HEK293T (cell line): ENCODE measurements around the gene NFIA.

ENCODE experiments used
- CTCF ChIA-PET: fragments of 350-600 bp; formaldehyde crosslinking; extraction: SDS; loops from one replicate; lab custom pipeline; 2021; ENCODE audit warnings: antibody characterized with exemption, inconsistent platforms; lab: Yijun Ruan, JAX
- POLR2A ChIA-PET: fragments of 350-600 bp; formaldehyde crosslinking; extraction: SDS; loops from one replicate; lab custom pipeline; 2020; ENCODE audit warnings: antibody characterized with exemption, inconsistent platforms; lab: Yijun Ruan, JAX
- DNase-seq: peaks from one replicate; pipeline ENCODE4 v3.0.0; 2012; ENCODE audit warnings: mixed read lengths; ENCODE audit errors: extremely low spot score
- ARNT ChIP-seq: fragments of 450-650 bp; IDR thresholded peaks from 2 replicates; pipeline ENCODE4 v1.6.1; 2017; ENCODE audit warnings: mild to moderate bottlenecking
- BHLHE40 ChIP-seq: fragments of 450-650 bp; IDR thresholded peaks from 2 replicates; pipeline ENCODE4 v1.6.1; 2016; ENCODE audit warnings: mild to moderate bottlenecking, moderate library complexity, borderline replicate concordance
- CTBP1 ChIP-seq: fragments of 450-650 bp; IDR thresholded peaks from 2 replicates; pipeline ENCODE4 v1.6.1; 2016; ENCODE audit warnings: borderline replicate concordance
- ELF4 ChIP-seq: fragments of 450-650 bp; IDR thresholded peaks from 2 replicates; pipeline ENCODE4 v1.6.1; 2017; ENCODE audit warnings: antibody characterized with exemption
- FOXA1 ChIP-seq: fragments of 450-650 bp; IDR thresholded peaks from 2 replicates; pipeline ENCODE4 v1.6.1; 2016; ENCODE audit warnings: mild to moderate bottlenecking
- FOXK2 ChIP-seq: fragments of 450-650 bp; IDR thresholded peaks from 2 replicates; pipeline ENCODE4 v1.6.1; 2016; ENCODE audit warnings: mild to moderate bottlenecking
- FOXM1 ChIP-seq: fragments of 450-650 bp; IDR thresholded peaks from 2 replicates; pipeline ENCODE4 v1.6.1; 2017; ENCODE audit warnings: mild to moderate bottlenecking, borderline replicate concordance
- HDGF ChIP-seq: fragments of 450-650 bp; IDR thresholded peaks from 2 replicates; pipeline ENCODE4 v1.6.1; 2017; ENCODE audit warnings: antibody characterized with exemption, borderline replicate concordance
- L3MBTL2 ChIP-seq: fragments of 450-650 bp; conservative IDR thresholded peaks from 2 replicates; pipeline ENCODE4 v1.6.1; 2016; ENCODE audit warnings: mild to moderate bottlenecking
- LEF1 ChIP-seq: fragments of 450-650 bp; IDR thresholded peaks from 2 replicates; pipeline ENCODE4 v1.6.1; 2017; ENCODE audit warnings: mild to moderate bottlenecking, borderline replicate concordance
- NFRKB ChIP-seq: fragments of 450-650 bp; IDR thresholded peaks from 2 replicates; pipeline ENCODE4 v1.6.1; 2016; ENCODE audit warnings: mild to moderate bottlenecking, moderate library complexity
- PKNOX1 ChIP-seq: fragments of 450-650 bp; IDR thresholded peaks from 2 replicates; pipeline ENCODE4 v1.6.1; 2016
- SP1 ChIP-seq: fragments of 450-650 bp; IDR thresholded peaks from 2 replicates; pipeline ENCODE4 v1.6.1; 2017
- SUZ12 ChIP-seq: fragments of 450-650 bp; IDR thresholded peaks from 2 replicates; pipeline ENCODE4 v1.6.1; 2016; ENCODE audit warnings: mild to moderate bottlenecking
- TARDBP ChIP-seq: fragments of 450-650 bp; IDR thresholded peaks from 2 replicates; pipeline ENCODE4 v1.6.1; 2016
- ZNF384 ChIP-seq: fragments of 450-650 bp; IDR thresholded peaks from 2 replicates; pipeline ENCODE4 v1.6.1; 2016

Gene NFIA

GRCh38 chr1:61337981-61338848, 255.9 kb downstream of the NFIA start:
- DNase-seq = peak; percentile 68
- ChIA-PET CTCF (interaction anchor here (1.8 kb wide), 1 partner anchor 288 kb away, joined by 4 read pairs; no protein-coding TSS in a partner anchor), POLR2A (no interaction called here)
- TF ChIP-seq LEF1 (no peak), ELF4 (no peak), TARDBP (no peak), SP1 (no peak), BHLHE40 (no peak), FOXA1 (no peak), HDGF (no peak), FOXK2 (no peak), ARNT (no peak), L3MBTL2 (no peak), ZNF384 (no peak), NFRKB (no peak), FOXM1 (no peak), SUZ12 (no peak), PKNOX1 (no peak), CTBP1 (no peak)

GRCh38 chr1:61338899-61339298, 256.5 kb downstream of the NFIA start:
- no peak for DNase-seq
- CTCF ChIA-PET = interaction anchor here (0.5 kb wide), 1 partner anchor 207 kb away, joined by 5 read pairs; no protein-coding TSS in a partner anchor
- TF ChIP-seq FOXM1 = no peak
- no peak for TF ChIP-seq ZNF384
- TF ChIP-seq SP1 = no peak
- TF ChIP-seq ARNT = no peak
- TF ChIP-seq PKNOX1 = no peak
- no peak for TF ChIP-seq FOXA1
- POLR2A ChIA-PET = no interaction called here

- TF ChIP-seq TARDBP = no peak
- TF ChIP-seq LEF1 = no peak
- TF ChIP-seq FOXA1 = no peak
- TF ChIP-seq FOXM1 = no peak
- TF ChIP-seq ARNT = no peak
- no peak for TF ChIP-seq FOXK2
- no peak for TF ChIP-seq ELF4
- no peak for TF ChIP-seq ZNF384
- TF ChIP-seq PKNOX1 = no peak
- no peak for TF ChIP-seq CTBP1
- no peak for TF ChIP-seq SUZ12
- TF ChIP-seq L3MBTL2 = no peak
- TF ChIP-seq HDGF = no peak
- no peak for TF ChIP-seq NFRKB
- no peak for TF ChIP-seq SP1
- TF ChIP-seq BHLHE40 = no peak
- POLR2A ChIA-PET = no interaction called here
- no peak for DNase-seq
- CTCF ChIA-PET = no interaction called here
Measured at GRCh38 chr1:61341426-61341825, 259.1 kb downstream of the NFIA start.

GRCh38 chr1:61343734-61344420, 261.5 kb downstream of the NFIA start:
- POLR2A ChIA-PET = no interaction called here
- CTCF ChIA-PET = no interaction called here
- TF ChIP-seq ELF4 (no peak), PKNOX1 (peak; percentile 87), BHLHE40 (no peak), LEF1 (no peak), ZNF384 (no peak)
- peak; percentile 61 for DNase-seq

GRCh38 chr1:61344696-61345095, 262.3 kb downstream of the NFIA start:
- POLR2A ChIA-PET = no interaction called here
- no peak for DNase-seq
- CTCF ChIA-PET = no interaction called here
- TF ChIP-seq FOXA1 (no peak), BHLHE40 (no peak), SP1 (no peak), HDGF (no peak), CTBP1 (no peak), LEF1 (no peak), FOXK2 (no peak)
